Thyroid gland (tissue), 4 donors: Measurements from ENCODE around the gene WWP2. TPM values are rescaled to one million over a fixed set of nuclear protein-coding genes. Genes with fewer than 3 reads are reported as not detected.
A peak's percentile ranks its signal among the peaks of the same experiment; 100 is the strongest.

Source experiments
- DNase-seq, 2 donors: peaks; one replicate each; pipeline ENCODE4 v3.0.0-alpha.2; 2019
- H3K27ac ChIP-seq, 3 donors: fragments of 200-600 bp; sonication (generic); 1 replicate in 2 of 3; 2 replicates in 1 of 3; pipeline ENCODE4 v1.5.1; 2016 to 2019; ENCODE audit warnings: mild to moderate bottlenecking in 1 of 3, moderate library complexity in 1 of 3
- H3K27me3 ChIP-seq: fragments of 200-600 bp; sonication (generic); one replicate; pipeline ENCODE4 v1.5.1; 2019
- H3K36me3 ChIP-seq, 2 donors: fragments of 200-600 bp; sonication (generic); one replicate each; pipeline ENCODE4 v1.5.1; 2016 to 2019
- H3K4me1 ChIP-seq, 2 donors: fragments of 200-600 bp; sonication (generic); one replicate each; pipeline ENCODE4 v1.5.1; 2017 to 2019
- H3K4me3 ChIP-seq, 3 donors: fragments of 200-600 bp; sonication (generic); replicated peaks in 1 of 3; 1 replicate in 2 of 3; 2 replicates in 1 of 3; pipeline ENCODE4 v1.5.1; 2016; ENCODE audit warnings: mild to moderate bottlenecking in 1 of 3
- H3K9me3 ChIP-seq: fragments of 200-600 bp; sonication (generic); one replicate; pipeline ENCODE4 v1.5.1; 2017
- CTCF ChIP-seq, 6 experiments: fragments of 200-600 bp in 3 of 6; fragments of 450-650 bp in 3 of 6; sonication (generic) in 3 of 6; IDR thresholded peaks; one replicate each; pipeline ENCODE4 v1.5.1; 2016 to 2019; ENCODE audit warnings: antibody characterized with exemption in 6 of 6, mild to moderate bottlenecking in 2 of 6, inconsistent platforms in 1 of 6, moderate library complexity in 1 of 6
- POLR2A ChIP-seq, 2 donors: fragments of 450-650 bp; IDR thresholded peaks; one replicate each; pipeline ENCODE4 v1.6.1; 2017; ENCODE audit warnings: antibody characterized with exemption in 2 of 2, mild to moderate bottlenecking in 2 of 2, moderate library complexity in 1 of 2
- WGBS, 2 donors: methylation state at CpG; one replicate each; pipeline ENCODE4 v1.1.5; 2017; 5-methylcytosine and 5-hydroxymethylcytosine counted together
- intact Hi-C: fragments of 100-400 bp; cut with DNase I; formaldehyde crosslinking; loops from one replicate; pipeline ENCODE4 v1.15.1; 2023
- total RNA-seq, 4 donors: library from RNA; depleted of rRNA; stranded (reverse); fragments of >200 nt; gene quantifications; one replicate each; pipeline ENCODE4 v1.2.3, GENCODE V29; 2016

WWP2 gene
- total RNA-seq, 4 donors from 2014 or later: 35.9 to 72.1 (median 47.7) TPM

GRCh38 chr16:69881141-69881540, 119.0 kb downstream of the WWP2 start:
- Histone ChIP-seq H3K4me3 (no peak overlapping the region), H3K27ac (peak overlapping the region; percentile 26 to 60 (median 47)), H3K27me3 (no peaks in the 10 kb centered on the region), H3K4me1 (peaks cover 0 to 6% of the 10 kb centered on the region in 2 donors), H3K36me3 (no peaks in the 10 kb centered on the region), H3K9me3 (no peaks in the 10 kb centered on the region)
- DNase-seq: no peak
- TF ChIP-seq POLR2A (IDR thresholded peaks at IDR 0.05): no peak
- WGBS, 2 donors: 95% methylated on average over 4 of the region's 4 CpGs
- intact Hi-C loops: no loop called here

- Histone ChIP-seq H3K27me3 (no peaks in the 10 kb centered on the region), H3K36me3 (peaks cover under 1 to 8% of the 10 kb centered on the region in 2 donors), H3K4me1 (peaks cover 0 to 6% of the 10 kb centered on the region in 2 donors), H3K27ac (no peak overlapping the region), H3K4me3 (no peak overlapping the region), H3K9me3 (no peaks in the 10 kb centered on the region)
- no peak for TF ChIP-seq CTCF (IDR thresholded peaks at IDR 0.05)
- no peak for TF ChIP-seq POLR2A (IDR thresholded peaks at IDR 0.05)
- 94 to 97% methylated on average over 5 of the region's 5 CpGs for WGBS, 2 donors
- intact Hi-C loops: no loop called here
- DNase-seq: no peak
Measured at GRCh38 chr16:69883744-69884143, 121.6 kb downstream of the WWP2 start.

DNA sequence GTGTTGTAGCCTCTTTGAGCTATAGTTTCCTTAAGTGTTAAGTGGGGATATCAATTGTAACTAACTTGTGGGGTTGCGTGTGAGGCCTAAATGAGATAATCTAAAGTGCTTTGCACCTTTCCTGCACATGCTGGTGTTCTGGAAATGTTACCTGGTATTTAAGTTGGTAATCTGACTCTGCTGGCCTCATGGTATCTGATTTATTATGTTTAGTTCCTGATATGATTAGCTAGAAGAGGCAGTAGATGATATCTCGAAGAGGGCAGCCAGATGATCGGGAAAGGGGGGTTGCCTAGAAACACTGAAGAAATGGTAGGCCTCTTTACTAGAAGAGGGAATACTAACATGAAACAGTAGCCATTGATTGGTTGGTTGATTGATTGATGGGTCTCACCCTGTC, 123.6 kb downstream of the WWP2 start:
- H3K4me1 ChIP-seq: peaks cover 0 to 14% of the 10 kb centered on the region in 2 donors
- no peak overlapping the region for H3K4me3 ChIP-seq
- H3K36me3 ChIP-seq: peaks cover 4 to 12% of the 10 kb centered on the region in 2 donors
- intact Hi-C loops: no loop called here
- 94 to 98% methylated on average over 3 of the region's 3 CpGs for WGBS, 2 donors
- no peak for DNase-seq
- TF ChIP-seq CTCF (IDR thresholded peaks at IDR 0.05) (no peak), POLR2A (IDR thresholded peaks at IDR 0.05) (no peak)
- no peaks in the 10 kb centered on the region for H3K27me3 ChIP-seq
- H3K27ac ChIP-seq: no peak overlapping the region
- no peaks in the 10 kb centered on the region for H3K9me3 ChIP-seq

- Histone ChIP-seq H3K36me3 (peaks cover 4 to 12% of the 10 kb centered on the region in 2 donors), H3K4me3 (no peak overlapping the region), H3K4me1 (peaks cover 0 to 13% of the 10 kb centered on the region in 2 donors), H3K9me3 (no peaks in the 10 kb centered on the region), H3K27me3 (no peaks in the 10 kb centered on the region), H3K27ac (no peak overlapping the region)
- TF ChIP-seq POLR2A (IDR thresholded peaks at IDR 0.05): no peak
- no peak for TF ChIP-seq CTCF (IDR thresholded peaks at IDR 0.05)
- DNase-seq: no peak
- intact Hi-C loops: no loop called here
- 94 to 98% methylated on average over 5 of the region's 5 CpGs for WGBS, 2 donors
Measured at GRCh38 chr16:69886726-69887125, 124.6 kb downstream of the WWP2 start.

DNA sequence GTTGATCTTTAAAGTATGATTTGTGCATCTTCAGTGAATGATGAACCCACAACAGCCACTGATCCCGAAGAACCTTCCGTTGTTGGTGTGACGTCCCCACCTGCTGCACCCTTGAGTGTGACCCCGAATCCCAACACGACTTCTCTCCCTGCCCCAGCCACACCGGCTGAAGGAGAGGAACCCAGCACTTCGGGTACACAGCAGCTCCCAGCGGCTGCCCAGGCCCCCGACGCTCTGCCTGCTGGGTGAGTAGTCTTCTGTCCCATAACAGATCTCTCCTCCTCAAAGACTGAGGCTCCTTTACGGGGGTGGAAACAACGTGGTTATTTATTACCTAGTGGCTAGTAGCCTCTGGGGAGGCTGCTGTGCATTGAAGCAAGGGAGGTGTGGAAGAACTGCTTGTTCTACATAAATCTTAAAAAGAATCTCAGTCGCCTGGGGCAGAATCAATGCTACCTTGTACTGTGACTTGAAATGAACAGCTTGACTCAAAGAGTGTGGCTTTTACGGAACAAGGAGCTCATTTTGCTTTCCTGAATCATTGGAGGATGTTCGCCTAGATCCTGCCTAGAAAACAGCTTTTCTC, 126.0 kb downstream of the WWP2 start:
- Histone ChIP-seq H3K4me1 (peaks cover 0 to 21% of the 10 kb centered on the region in 2 donors), H3K36me3 (peaks cover 4 to 12% of the 10 kb centered on the region in 2 donors), H3K4me3 (no peak overlapping the region), H3K9me3 (no peaks in the 10 kb centered on the region), H3K27me3 (no peaks in the 10 kb centered on the region), H3K27ac (no peak overlapping the region)
- WGBS, 2 donors: 90 to 92% methylated on average over 15 of the region's 15 CpGs
- no peak for TF ChIP-seq CTCF (IDR thresholded peaks at IDR 0.05)
- no peak for TF ChIP-seq POLR2A (IDR thresholded peaks at IDR 0.05)
- intact Hi-C loops: no loop called here
- no peak for DNase-seq
